C4-2B (cell line): ENCODE data around the gene PCDHAC2.

ENCODE experiments used
- ZFX ChIP-seq: fragments of 450-650 bp; IDR thresholded peaks from 2 replicates; pipeline ENCODE4 v1.6.1; 2017
- TF ChIP-seq, protein P1 (sequence below): fragments of 450-650 bp; conservative IDR thresholded peaks from 2 replicates; pipeline ENCODE4 v1.5.1; 2017; ENCODE audit warnings: mild to moderate bottlenecking

DNA sequence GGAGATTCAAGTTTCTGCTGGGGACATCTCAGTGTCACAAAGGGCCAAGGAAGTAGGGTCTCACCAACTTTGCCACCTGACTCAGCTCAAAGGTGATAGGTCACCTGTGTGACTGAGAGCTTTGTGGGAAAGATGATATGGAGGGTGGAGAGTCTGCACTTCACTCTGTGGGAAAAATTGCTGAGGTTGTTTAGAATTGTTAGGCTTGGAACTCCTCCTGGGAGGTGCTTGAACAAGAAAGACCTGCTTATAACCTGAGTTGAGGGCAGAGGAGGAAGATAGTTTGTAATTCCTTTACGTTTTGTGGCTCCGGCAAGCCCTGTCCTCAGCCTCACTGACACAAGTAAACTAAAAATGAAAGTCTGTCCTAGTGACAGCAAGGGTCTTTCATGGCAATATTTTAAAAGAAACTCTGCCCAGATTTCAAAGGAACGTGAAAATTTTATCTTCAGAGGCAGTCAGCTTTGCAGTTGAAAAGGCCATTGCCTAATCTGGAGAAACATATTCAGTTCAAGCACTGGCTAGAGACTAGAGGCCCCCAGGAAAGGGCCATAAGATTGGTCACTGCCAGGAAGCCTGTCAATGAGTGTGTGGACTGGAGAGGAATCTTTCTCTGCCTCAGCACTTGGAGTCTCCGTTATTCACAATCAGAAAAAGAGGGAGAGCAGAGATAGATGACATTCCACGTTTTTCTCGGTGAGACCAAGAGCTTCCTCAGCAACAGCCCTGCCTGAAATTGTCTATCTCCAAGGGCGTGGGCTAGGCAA is 23.2 kb downstream of the PCDHAC2 start:
- TF ChIP-seq, protein P1, sequence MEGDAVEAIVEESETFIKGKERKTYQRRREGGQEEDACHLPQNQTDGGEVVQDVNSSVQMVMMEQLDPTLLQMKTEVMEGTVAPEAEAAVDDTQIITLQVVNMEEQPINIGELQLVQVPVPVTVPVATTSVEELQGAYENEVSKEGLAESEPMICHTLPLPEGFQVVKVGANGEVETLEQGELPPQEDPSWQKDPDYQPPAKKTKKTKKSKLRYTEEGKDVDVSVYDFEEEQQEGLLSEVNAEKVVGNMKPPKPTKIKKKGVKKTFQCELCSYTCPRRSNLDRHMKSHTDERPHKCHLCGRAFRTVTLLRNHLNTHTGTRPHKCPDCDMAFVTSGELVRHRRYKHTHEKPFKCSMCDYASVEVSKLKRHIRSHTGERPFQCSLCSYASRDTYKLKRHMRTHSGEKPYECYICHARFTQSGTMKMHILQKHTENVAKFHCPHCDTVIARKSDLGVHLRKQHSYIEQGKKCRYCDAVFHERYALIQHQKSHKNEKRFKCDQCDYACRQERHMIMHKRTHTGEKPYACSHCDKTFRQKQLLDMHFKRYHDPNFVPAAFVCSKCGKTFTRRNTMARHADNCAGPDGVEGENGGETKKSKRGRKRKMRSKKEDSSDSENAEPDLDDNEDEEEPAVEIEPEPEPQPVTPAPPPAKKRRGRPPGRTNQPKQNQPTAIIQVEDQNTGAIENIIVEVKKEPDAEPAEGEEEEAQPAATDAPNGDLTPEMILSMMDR = no peak
- TF ChIP-seq ZFX = no peak
